GM19023 (cell line): Measurements from ENCODE around the gene ECSCR.
A peak's percentile ranks its signal among the peaks of the same experiment; 100 is the strongest.

Experiments used
- ATAC-seq: cut with Tn5 transposase; IDR thresholded peaks from one replicate; pipeline ENCODE4 v1.9.1; 2021; ENCODE audit warnings: mild to moderate bottlenecking, moderate library complexity; ENCODE audit not compliant: unreplicated experiment

The ECSCR gene

GRCh38 chr5:139474890-139475791 lies 12.6 kb upstream of the ECSCR start:
- ATAC-seq, result no peak

GRCh38 chr5:139473565-139473964 lies 11.0 kb upstream of the ECSCR start:
- no peak for ATAC-seq

DNA sequence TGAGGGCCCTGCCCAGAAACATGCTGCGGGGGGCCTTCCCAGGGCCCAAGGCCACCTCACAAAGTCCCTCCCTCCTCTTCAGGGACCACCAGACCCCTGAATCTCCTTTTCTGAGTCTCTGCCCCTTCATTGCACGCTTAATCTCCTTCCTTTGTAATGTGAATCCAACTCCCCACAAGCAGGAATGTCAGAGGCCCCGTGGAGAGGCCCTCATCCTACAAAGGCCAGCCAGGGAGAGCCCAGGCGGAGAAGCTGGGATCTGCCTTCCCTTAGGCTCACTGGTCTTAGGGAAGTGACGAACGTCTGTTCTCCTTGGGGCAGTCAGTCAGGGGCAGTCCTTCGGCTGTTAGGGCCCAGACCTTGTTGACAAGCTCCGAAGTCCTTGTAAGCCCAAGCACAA lies 10.6 kb upstream of the ECSCR start:
- ATAC-seq, result no peak

- ATAC-seq, result no peak
Observed at GRCh38 chr5:139472386-139473030, 10.0 kb upstream of the ECSCR start.

DNA sequence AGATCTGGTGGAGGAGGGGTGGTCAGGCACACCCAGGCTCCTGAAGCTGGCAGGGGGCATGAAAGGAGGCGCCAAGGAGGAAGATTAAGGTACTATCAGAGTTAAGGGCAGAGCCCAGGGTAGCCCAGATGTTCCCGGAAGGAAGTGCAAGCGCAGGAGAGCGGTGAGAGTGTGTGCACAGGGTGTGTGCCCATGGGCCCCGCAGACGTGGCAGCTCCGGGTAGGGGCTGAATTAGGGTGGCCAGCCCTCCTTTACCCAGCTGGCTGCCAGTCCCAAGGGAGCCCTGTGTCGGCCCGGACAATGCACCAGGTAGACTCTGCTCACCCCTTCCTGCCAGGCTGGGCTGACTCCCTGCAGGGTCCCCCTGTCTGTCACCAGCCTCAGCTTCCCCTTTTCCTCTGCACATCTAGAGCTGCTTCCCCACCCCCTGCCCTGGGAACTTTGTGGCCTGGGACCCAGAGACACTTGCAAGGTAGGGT lies 8.3 kb upstream of the ECSCR start, which contains the start of gene SMIM33:
SMIM33 (plus strand) TSS at position 184 of the 480 bp plus-strand sequence; CDS start at position 302, 118 bp downstream.
- ATAC-seq, result no peak

DNA sequence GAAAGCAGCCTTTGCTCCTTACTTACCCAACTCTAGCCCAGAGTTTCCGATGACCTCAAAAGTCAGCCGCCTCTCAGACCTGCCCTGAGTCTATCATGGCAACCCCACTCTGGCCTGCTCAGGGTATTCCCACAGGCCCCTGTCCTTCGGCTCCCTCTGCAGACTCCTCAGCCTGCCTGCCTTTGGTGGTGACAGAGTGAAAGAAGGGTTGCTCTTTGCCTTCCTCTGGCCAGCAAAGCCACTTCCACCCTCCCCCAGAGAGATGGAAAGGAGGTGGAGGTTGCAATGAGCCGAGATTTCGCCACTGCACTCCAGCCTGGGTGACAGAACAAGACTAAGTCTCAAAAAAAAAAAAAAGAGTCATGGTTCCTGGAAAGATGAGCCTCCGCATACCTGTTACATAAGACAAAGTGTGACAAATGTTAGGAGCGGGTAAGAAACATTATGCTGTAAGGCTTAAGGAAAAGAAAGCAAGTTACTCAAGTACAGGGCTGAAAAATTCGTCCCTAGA lies 5.9 kb upstream of the ECSCR start:
- no peak for ATAC-seq

DNA sequence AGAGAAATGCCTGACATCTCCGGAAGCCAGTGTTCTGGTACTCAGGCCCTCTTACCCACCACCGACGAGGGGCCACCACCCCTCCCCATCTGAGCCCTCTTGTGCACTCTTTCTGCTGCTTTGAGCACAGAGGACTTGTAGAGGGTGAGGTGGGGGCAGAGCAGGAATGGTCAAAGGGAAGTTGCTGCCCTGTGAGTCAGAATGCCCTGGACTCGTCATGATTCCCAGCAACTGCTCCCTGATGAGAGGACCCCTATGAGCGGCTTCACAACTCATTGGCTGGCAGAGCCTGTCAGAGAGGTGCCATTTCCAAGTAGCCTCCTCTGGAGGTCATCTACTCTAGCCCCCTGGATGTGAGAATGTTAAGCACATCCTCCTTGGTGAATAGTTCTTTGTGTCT lies 845 bp downstream of the ECSCR start:
- ATAC-seq, result no peak

- no peak for ATAC-seq
Observed at GRCh38 chr5:139461176-139461575, 1.4 kb downstream of the ECSCR start.

DNA sequence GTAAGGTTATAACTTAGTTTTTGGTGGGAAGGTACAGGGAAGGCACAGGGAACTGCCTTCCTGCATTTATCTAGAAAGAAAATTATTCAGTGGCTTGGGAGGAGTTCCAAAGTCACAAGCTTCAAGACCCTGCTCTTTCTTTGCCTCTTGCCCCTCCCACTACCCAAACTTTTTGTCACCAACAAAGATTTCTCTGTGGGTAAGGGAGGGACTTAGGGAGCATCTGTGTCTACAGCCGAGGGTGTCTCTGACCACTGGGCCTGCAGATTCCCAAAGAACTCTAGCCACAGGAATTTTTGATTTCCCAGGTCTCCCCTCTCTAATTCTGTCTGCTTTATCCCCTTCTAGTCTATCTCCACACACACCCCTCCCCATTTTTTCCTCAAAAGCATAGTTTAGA lies 2.1 kb downstream of the ECSCR start:
- no peak for ATAC-seq

GRCh38 chr5:139459451-139459934 lies 3.0 kb downstream of the ECSCR start:
- ATAC-seq, result peak; percentile 36

- ATAC-seq, result peak; percentile 45
Observed at GRCh38 chr5:139458580-139459407, 3.7 kb downstream of the ECSCR start.

DNA sequence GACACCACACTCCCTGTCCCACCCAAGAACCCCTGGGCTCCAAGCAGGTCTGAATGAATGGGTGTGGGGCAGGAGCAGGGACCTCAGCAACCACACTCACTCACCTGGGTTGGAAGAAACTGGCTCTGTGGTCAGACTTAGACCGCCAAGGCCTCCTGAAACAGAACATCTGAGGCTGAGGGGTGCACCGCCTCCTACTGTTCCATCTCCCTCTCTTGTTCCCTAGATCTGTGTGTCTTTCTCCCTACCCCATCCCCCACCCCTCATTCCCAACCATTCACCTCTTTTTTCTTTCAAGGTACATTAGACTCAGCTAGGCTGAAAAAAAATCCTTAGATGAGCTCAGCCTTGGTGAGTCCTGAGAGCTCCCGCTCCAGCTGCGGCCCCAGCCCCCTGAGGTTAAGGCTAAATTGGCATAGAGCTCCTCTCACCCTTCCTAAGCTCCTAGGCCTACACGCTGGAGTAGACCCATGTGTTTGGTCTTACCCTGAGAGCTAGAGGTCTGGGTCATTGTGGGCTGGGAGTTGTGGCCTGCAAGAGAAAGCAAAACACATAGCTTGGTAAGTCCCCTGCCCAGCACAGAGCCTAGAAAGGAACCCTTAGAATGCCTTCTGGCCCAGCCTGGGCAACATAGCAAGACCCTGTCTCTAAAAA lies 4.8 kb downstream of the ECSCR start:
- ATAC-seq, result peak; percentile 35

GRCh38 chr5:139457241-139457640 lies 5.3 kb downstream of the ECSCR start:
- no peak for ATAC-seq

GRCh38 chr5:139456776-139457175 lies 5.8 kb downstream of the ECSCR start:
- ATAC-seq, result no peak

DNA sequence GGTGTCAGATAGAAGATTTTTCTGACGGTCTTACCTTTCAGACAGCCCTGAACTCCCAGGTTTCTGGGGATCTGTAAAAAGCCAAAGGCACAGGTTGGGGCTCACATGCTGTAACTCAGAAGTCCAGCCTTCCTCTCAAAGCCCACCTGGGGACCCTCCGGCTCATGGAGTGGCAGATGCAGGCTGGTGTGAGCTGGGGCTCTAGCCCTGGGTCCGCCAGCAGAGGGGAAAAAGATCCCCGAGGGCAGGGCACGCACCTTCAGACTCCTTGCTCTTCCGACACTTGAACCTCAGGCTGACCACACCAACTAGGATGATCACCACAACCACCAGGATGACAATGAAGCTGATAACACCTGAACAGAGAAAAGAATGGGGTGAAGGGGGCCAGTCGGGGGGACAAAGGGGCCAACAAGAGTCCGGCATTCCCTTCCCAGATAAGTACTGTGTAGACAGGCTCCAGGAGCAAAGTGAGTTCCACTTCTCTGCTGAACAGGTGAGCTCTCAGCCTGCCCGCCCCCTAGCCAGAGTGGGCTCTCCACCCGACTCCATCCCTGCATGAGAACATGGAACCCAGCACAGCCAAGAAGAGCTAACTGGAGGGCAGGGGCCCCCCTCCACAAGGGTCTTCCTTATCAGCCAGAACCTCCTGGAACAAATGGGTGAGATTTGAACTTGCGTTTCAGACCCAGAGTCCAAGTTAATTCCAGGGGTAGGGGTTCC lies 7.8 kb downstream of the ECSCR start:
- no peak for ATAC-seq

GRCh38 chr5:139453683-139454567 lies 8.6 kb downstream of the ECSCR start:
- no peak for ATAC-seq

- ATAC-seq, result no peak
Observed at GRCh38 chr5:139451878-139452660, 10.5 kb downstream of the ECSCR start.

DNA sequence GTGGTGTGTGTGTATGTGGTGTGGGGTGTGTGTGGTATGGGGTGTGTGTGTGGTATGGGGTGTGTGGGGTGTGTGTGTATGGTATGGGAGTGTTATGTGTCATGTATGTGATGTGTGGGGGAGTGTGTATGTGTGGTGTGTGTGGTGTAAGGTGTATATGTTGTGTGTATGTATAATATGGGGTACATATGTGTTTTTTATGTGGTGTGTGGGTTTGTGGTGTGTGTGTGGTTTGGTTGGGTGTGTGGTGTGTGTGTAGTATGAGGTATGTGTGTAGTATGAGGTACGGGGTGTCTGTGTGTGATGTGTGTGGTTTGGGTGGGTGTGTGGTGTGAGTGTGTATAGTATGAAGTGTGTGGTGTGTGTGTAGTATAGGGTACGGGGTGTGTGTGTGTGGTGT lies 11.4 kb downstream of the ECSCR start:
- ATAC-seq, result no peak
